Neuronal stem cell (in vitro differentiated cells): Measurements from ENCODE around the gene PRKN.

Source experiments
- DNase-seq: peaks from one replicate; pipeline ENCODE4 v3.0.0-alpha.2; 2013; ENCODE audit warnings: low spot score
- H2AFZ ChIP-seq: one replicate; pipeline ENCODE4 v1.6.1; 2013; ENCODE audit warnings: mild to moderate bottlenecking, low read length, inconsistent platforms
- H2AK5ac ChIP-seq: 2 replicates; pipeline ENCODE4 v1.6.1; 2013; ENCODE audit warnings: low read depth, mild to moderate bottlenecking, inconsistent platforms, low read length, moderate library complexity, mixed read lengths
- H2BK120ac ChIP-seq: 2 replicates; pipeline ENCODE4 v1.6.1; 2013; ENCODE audit warnings: low read depth, mild to moderate bottlenecking, inconsistent platforms, low read length, moderate library complexity, mixed read lengths
- H2BK12ac ChIP-seq: one replicate; pipeline ENCODE4 v1.6.1; 2013; ENCODE audit warnings: low read length, inconsistent platforms
- H2BK15ac ChIP-seq: 2 replicates; pipeline ENCODE4 v1.6.1; 2013; ENCODE audit warnings: mild to moderate bottlenecking, low read length, inconsistent platforms, mixed read lengths
- H2BK5ac ChIP-seq: one replicate; pipeline ENCODE4 v1.6.1; 2013; ENCODE audit warnings: inconsistent platforms, mild to moderate bottlenecking, low read length, moderate library complexity
- H3K14ac ChIP-seq: one replicate; pipeline ENCODE4 v1.6.1; 2013; ENCODE audit warnings: low read length, inconsistent platforms
- H3K18ac ChIP-seq: 2 replicates; pipeline ENCODE4 v1.6.1; 2013; ENCODE audit warnings: low read length, inconsistent platforms
- H3K23ac ChIP-seq: 2 replicates; pipeline ENCODE4 v1.6.1; 2013; ENCODE audit warnings: low read depth, mild to moderate bottlenecking, mixed read lengths, low read length, inconsistent platforms; ENCODE audit not compliant: poor library complexity
- H3K27ac ChIP-seq: replicated peaks from 3 replicates; pipeline ENCODE4 v1.5.1; 2013; ENCODE audit warnings: low read length, inconsistent platforms
- H3K27me3 ChIP-seq, 3 experiments: 2 replicates each; pipeline ENCODE4 v1.6.1; 2013; ENCODE audit warnings: low read length in 3 of 3, mild to moderate bottlenecking in 2 of 3, inconsistent platforms in 1 of 3, low read depth in 1 of 3, mixed read lengths in 1 of 3, moderate library complexity in 1 of 3; ENCODE audit not compliant: control insufficient read depth in 3 of 3, insufficient read depth in 3 of 3
- H3K36me3 ChIP-seq, 2 donors: replicated peaks in 1 of 2; 2 replicates each; pipeline ENCODE4 v1.6.1; 2013; ENCODE audit warnings: low read length in 2 of 2; ENCODE audit not compliant: control insufficient read depth in 2 of 2, insufficient read depth in 2 of 2
- H3K4ac ChIP-seq: 2 replicates; pipeline ENCODE4 v1.6.1; 2013; ENCODE audit warnings: inconsistent platforms, mild to moderate bottlenecking, low read length, moderate library complexity
- H3K4me1 ChIP-seq, 2 donors: 1 replicate in 1 of 2; 2 replicates in 1 of 2; pipeline ENCODE4 v1.6.1; 2013; ENCODE audit warnings: low read length in 2 of 2, low read depth in 1 of 2; ENCODE audit not compliant: control insufficient read depth in 2 of 2, insufficient read depth in 1 of 2
- H3K4me2 ChIP-seq: one replicate; pipeline ENCODE4 v1.6.1; 2013; ENCODE audit warnings: mild to moderate bottlenecking, low read length, inconsistent platforms; ENCODE audit not compliant: insufficient read depth, poor library complexity, severe bottlenecking
- H3K4me3 ChIP-seq, 2 donors: 2 replicates each; pipeline ENCODE4 v1.5.1; 2013; ENCODE audit warnings: low read length in 2 of 2, mild to moderate bottlenecking in 2 of 2, inconsistent platforms in 1 of 2, moderate library complexity in 1 of 2
- H3K79me1 ChIP-seq: one replicate; pipeline ENCODE4 v1.6.1; 2013; ENCODE audit warnings: low read depth, mild to moderate bottlenecking, inconsistent platforms, low read length, moderate library complexity
- H3K9ac ChIP-seq: one replicate; pipeline ENCODE4 v1.6.1; 2013; ENCODE audit warnings: mild to moderate bottlenecking, low read depth, low read length, inconsistent platforms; ENCODE audit not compliant: poor library complexity
- H3K9me3 ChIP-seq, 2 donors: replicated peaks in 1 of 2; 2 replicates each; pipeline versions ENCODE3 to v1.6.1; 2013; ENCODE audit warnings: low read length in 2 of 2, mild to moderate bottlenecking in 2 of 2, inconsistent platforms in 1 of 2, low read depth in 1 of 2, mixed read lengths in 1 of 2, moderate library complexity in 1 of 2; ENCODE audit not compliant: control insufficient read depth in 2 of 2, insufficient read depth in 1 of 2
- H4K8ac ChIP-seq: one replicate; pipeline ENCODE4 v1.6.1; 2013; ENCODE audit warnings: low read depth, mild to moderate bottlenecking, inconsistent platforms, low read length, moderate library complexity
- H4K91ac ChIP-seq: one replicate; pipeline ENCODE4 v1.6.1; 2013; ENCODE audit warnings: low read length, low read depth, mild to moderate bottlenecking, inconsistent platforms; ENCODE audit not compliant: poor library complexity
- WGBS, 2 donors: extraction: QIAGEN DNeasy Blood & Tissue Kit; methylation state at CpG; one replicate each; pipeline ENCODE4 v1.1.7; 2013; ENCODE audit warnings: missing lambda C conversion rate in 2 of 2, mixed read lengths in 1 of 2; ENCODE audit not compliant: insufficient read length in 2 of 2, insufficient replicate concordance in 1 of 2; ENCODE audit errors: extremely low coverage in 2 of 2; 5-methylcytosine and 5-hydroxymethylcytosine counted together

PRKN gene

GRCh38 chr6:162153120-162153519 is 574.4 kb downstream of the PRKN start:
- H3K9ac ChIP-seq, result no peak overlapping the region
- peak overlapping the region; percentile 36 for H3K23ac ChIP-seq
- no peak for DNase-seq
- H2AFZ ChIP-seq, result no peak overlapping the region
- no peaks in the 10 kb centered on the region for H3K4me1 ChIP-seq
- no peak overlapping the region for H3K4me2 ChIP-seq
- H3K9me3 ChIP-seq, result peaks cover 4 to 15% of the 10 kb centered on the region in 2 donors
- no peak overlapping the region for H2BK15ac ChIP-seq
- H4K8ac ChIP-seq, result no peak overlapping the region
- H3K79me1 ChIP-seq, result no peaks in the 10 kb centered on the region
- no peak overlapping the region for H3K4me3 ChIP-seq
- H3K18ac ChIP-seq, result no peak overlapping the region
- no peaks in the 10 kb centered on the region for H3K36me3 ChIP-seq
- no peak overlapping the region for H2BK12ac ChIP-seq
- no peak overlapping the region for H4K91ac ChIP-seq
- no peak overlapping the region for H2AK5ac ChIP-seq
- H2BK5ac ChIP-seq, result no peak overlapping the region
- WGBS, 2 donors, result no CpG with 5 or more reads among the region's 7 CpGs
- H3K27me3 ChIP-seq, result no peaks in the 10 kb centered on the region
- H3K4ac ChIP-seq, result peak overlapping the region; percentile 13
- H2BK120ac ChIP-seq, result no peak overlapping the region
- peak overlapping the region; percentile 63 for H3K14ac ChIP-seq
- no peak overlapping the region for H3K27ac ChIP-seq

- WGBS, 2 donors, result no CpG with 5 or more reads among the region's 6 CpGs
- Histone ChIP-seq H3K27ac (no peak overlapping the region), H2AK5ac (no peak overlapping the region)
Measured at GRCh38 chr6:162151021-162151665, 576.4 kb downstream of the PRKN start.

GRCh38 chr6:162150295-162150694 is 577.3 kb downstream of the PRKN start:
- no peak overlapping the region for H3K23ac ChIP-seq
- no peak for DNase-seq
- H3K4me1 ChIP-seq, result no peaks in the 10 kb centered on the region
- no peak overlapping the region for H3K4ac ChIP-seq
- H2BK5ac ChIP-seq, result no peak overlapping the region
- H2BK15ac ChIP-seq, result no peak overlapping the region
- no peaks in the 10 kb centered on the region for H3K27me3 ChIP-seq
- WGBS, 2 donors, result no CpG with 5 or more reads among the region's 7 CpGs
- no peaks in the 10 kb centered on the region for H3K79me1 ChIP-seq
- no peak overlapping the region for H3K9ac ChIP-seq
- no peak overlapping the region for H3K4me2 ChIP-seq
- H3K9me3 ChIP-seq, result peaks cover 4 to 15% of the 10 kb centered on the region in 2 donors
- no peak overlapping the region for H3K27ac ChIP-seq
- no peak overlapping the region for H3K4me3 ChIP-seq
- H3K14ac ChIP-seq, result no peak overlapping the region
- no peak overlapping the region for H2AK5ac ChIP-seq
- H2BK12ac ChIP-seq, result no peak overlapping the region
- H3K18ac ChIP-seq, result no peak overlapping the region
- H4K8ac ChIP-seq, result no peak overlapping the region
- H4K91ac ChIP-seq, result no peak overlapping the region
- no peak overlapping the region for H2BK120ac ChIP-seq
- no peak overlapping the region for H2AFZ ChIP-seq
- no peaks in the 10 kb centered on the region for H3K36me3 ChIP-seq

More at GRCh38 chr6:162151021-162151665, 576.4 kb downstream of the PRKN start:
- Histone ChIP-seq H3K27me3 (no peaks in the 10 kb centered on the region), H2BK120ac (no peak overlapping the region), H3K14ac (no peak overlapping the region), H4K91ac (no peak overlapping the region), H2AFZ (no peak overlapping the region), H3K18ac (no peak overlapping the region), H3K4ac (no peak overlapping the region), H3K23ac (no peak overlapping the region), H3K4me1 (no peaks in the 10 kb centered on the region), H3K4me3 (no peak overlapping the region), H2BK12ac (no peak overlapping the region), H2BK5ac (no peak overlapping the region), H4K8ac (no peak overlapping the region), H3K79me1 (no peaks in the 10 kb centered on the region), H3K9me3 (peaks cover 4 to 15% of the 10 kb centered on the region in 2 donors), H3K9ac (no peak overlapping the region), H3K4me2 (no peak overlapping the region), H3K36me3 (no peaks in the 10 kb centered on the region), H2BK15ac (no peak overlapping the region)
- DNase-seq, result no peak

DNA sequence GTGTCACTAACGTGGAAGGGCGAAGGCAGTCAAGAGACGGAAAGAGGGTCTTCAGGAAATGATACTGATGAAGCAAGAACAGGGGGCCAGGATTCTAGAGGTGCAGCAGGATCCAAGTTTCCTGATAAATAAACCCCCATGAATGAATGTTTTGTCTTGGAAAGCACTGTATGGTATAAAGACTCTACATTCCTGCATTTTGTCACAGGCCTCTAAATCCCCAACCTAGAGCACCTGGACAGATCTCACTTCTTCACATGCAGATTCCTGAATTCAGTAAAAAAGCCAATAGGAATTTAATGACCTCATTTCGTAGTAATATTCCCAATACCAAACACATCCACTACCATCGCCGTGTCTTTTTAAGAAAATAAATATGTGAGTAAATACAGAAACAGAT is 577.8 kb downstream of the PRKN start:
- no peak overlapping the region for H3K4ac ChIP-seq
- H2BK5ac ChIP-seq, result no peak overlapping the region
- H3K23ac ChIP-seq, result no peak overlapping the region
- no peak overlapping the region for H3K27ac ChIP-seq
- H3K4me2 ChIP-seq, result no peak overlapping the region
- H2BK15ac ChIP-seq, result no peak overlapping the region
- no peaks in the 10 kb centered on the region for H3K4me1 ChIP-seq
- no peak overlapping the region for H2AK5ac ChIP-seq
- no peak for DNase-seq
- no peak overlapping the region for H4K91ac ChIP-seq
- H3K18ac ChIP-seq, result no peak overlapping the region
- H3K14ac ChIP-seq, result no peak overlapping the region
- H4K8ac ChIP-seq, result no peak overlapping the region
- no peaks in the 10 kb centered on the region for H3K36me3 ChIP-seq
- WGBS, 2 donors, result no CpG with 5 or more reads among the region's 6 CpGs
- H3K27me3 ChIP-seq, result no peaks in the 10 kb centered on the region
- peaks cover 4 to 15% of the 10 kb centered on the region in 2 donors for H3K9me3 ChIP-seq
- no peaks in the 10 kb centered on the region for H3K79me1 ChIP-seq
- H2BK12ac ChIP-seq, result no peak overlapping the region
- no peak overlapping the region for H3K9ac ChIP-seq
- no peak overlapping the region for H2AFZ ChIP-seq
- H2BK120ac ChIP-seq, result no peak overlapping the region
- H3K4me3 ChIP-seq, result no peak overlapping the region
